Muscle layer of duodenum (tissue), 2 donors: Measurements from ENCODE around the gene ARHGAP19.

Experiments used
- H3K27ac ChIP-seq: one replicate; pipeline ENCODE4 v1.7.0; 2013; ENCODE audit warnings: mild to moderate bottlenecking, low read length
- H3K27me3 ChIP-seq: one replicate; pipeline ENCODE4 v1.7.0; 2013; ENCODE audit warnings: low read depth, mild to moderate bottlenecking, control low read depth, low read length
- H3K36me3 ChIP-seq, 2 donors: one replicate each; pipeline ENCODE4 v1.7.0; 2013; ENCODE audit warnings: low read length in 2 of 2, control low read depth in 1 of 2, mild to moderate bottlenecking in 1 of 2; ENCODE audit not compliant: insufficient read depth in 2 of 2, control insufficient read depth in 1 of 2
- H3K4me1 ChIP-seq, 2 donors: one replicate each; pipeline ENCODE4 v1.7.0; 2013; ENCODE audit warnings: low read length in 2 of 2, mild to moderate bottlenecking in 2 of 2, control low read depth in 1 of 2, moderate library complexity in 1 of 2; ENCODE audit not compliant: insufficient read depth in 2 of 2, control insufficient read depth in 1 of 2
- H3K4me3 ChIP-seq, 2 donors: one replicate each; pipeline ENCODE4 v1.7.0; 2013; ENCODE audit warnings: low read length in 2 of 2, low read depth in 1 of 2, mild to moderate bottlenecking in 1 of 2
- H3K9me3 ChIP-seq, 2 donors: one replicate each; pipeline ENCODE4 v1.7.0; 2013; ENCODE audit warnings: low read length in 2 of 2, control low read depth in 1 of 2, mild to moderate bottlenecking in 1 of 2; ENCODE audit not compliant: control insufficient read depth in 1 of 2
- donor health status: healthy.

The ARHGAP19 gene, protein sequence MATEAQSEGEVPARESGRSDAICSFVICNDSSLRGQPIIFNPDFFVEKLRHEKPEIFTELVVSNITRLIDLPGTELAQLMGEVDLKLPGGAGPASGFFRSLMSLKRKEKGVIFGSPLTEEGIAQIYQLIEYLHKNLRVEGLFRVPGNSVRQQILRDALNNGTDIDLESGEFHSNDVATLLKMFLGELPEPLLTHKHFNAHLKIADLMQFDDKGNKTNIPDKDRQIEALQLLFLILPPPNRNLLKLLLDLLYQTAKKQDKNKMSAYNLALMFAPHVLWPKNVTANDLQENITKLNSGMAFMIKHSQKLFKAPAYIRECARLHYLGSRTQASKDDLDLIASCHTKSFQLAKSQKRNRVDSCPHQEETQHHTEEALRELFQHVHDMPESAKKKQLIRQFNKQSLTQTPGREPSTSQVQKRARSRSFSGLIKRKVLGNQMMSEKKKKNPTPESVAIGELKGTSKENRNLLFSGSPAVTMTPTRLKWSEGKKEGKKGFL

DNA sequence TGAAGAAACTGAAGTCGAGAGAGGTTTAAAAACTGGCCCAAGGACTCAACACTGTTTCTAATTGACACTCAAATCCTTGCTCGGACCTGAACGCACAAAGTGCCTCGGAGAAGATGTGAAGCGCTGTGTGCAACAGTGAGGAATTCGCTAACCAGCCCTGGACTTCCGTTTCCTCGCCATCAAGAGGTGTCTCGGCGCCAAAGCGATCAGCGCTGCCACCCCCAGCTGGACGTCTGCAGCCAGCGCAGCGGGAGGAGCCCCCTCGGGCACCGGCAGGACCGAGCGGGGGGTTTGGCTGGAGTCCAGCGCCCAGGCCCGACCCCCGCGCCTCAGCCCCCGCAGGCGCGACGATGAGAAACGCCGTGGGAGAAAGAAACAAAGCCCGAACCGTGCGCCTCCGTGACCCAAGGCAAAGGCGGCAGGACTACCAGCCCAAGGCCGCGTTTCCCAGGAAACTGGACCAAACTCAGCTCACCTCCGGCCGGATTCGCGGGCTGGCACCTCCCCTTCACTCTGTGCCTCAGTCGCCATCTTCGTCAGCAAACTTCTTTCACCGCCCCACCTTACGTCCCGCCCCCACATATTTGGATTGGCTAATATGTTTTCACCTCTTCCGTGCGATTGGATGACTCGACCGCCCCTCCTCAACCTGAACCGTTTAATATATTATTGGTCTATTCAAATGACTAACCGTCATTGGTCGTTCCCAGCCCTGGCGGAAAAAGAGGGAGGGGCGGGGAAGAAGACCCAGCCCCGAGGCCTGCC lies at the start of gene ARHGAP19:
Gene ARHGAP19 (minus strand): TSS at position 541 of the 765 bp plus-strand sequence. CDS start 10 bp downstream, at position 531.
- H3K36me3 ChIP-seq, result peaks cover 0 to 4% of the 10 kb centered on the region in 2 donors
- H3K4me1 ChIP-seq, result peaks cover 4% of the 10 kb centered on the region in 2 donors
- peak within 1 kb of the TSS; percentile 85 for H3K27ac ChIP-seq
- peak within 1 kb of the TSS; percentile 96 to 99 for H3K4me3 ChIP-seq
- H3K9me3 ChIP-seq, result no peaks in the 10 kb centered on the region
- H3K27me3 ChIP-seq, result no peaks in the 10 kb centered on the region

DNA sequence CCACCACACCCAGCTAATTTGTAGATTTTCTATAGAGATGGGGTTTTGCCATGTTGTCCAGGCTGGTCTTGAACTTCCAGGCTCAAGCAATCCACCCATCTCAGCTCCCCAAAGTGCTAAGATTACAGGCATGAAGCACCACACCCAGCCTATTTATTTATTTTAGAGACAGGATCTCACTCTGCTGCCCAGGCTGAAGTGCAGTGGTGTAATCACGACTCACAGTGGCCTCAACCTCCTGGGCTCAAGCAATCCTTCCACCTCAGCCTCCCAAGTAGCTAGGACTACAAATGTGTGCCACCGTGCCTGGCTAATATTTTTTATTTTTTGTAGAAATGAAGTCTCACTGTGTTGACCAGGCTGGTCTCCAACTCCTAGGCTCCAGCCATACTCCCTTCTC lies 49.0 kb upstream of the ARHGAP19 start:
- Histone ChIP-seq H3K4me3 (no peak overlapping the region), H3K27ac (no peak overlapping the region), H3K9me3 (no peaks in the 10 kb centered on the region), H3K4me1 (peaks cover 0 to 4% of the 10 kb centered on the region in 2 donors), H3K27me3 (no peaks in the 10 kb centered on the region), H3K36me3 (no peaks in the 10 kb centered on the region)

DNA sequence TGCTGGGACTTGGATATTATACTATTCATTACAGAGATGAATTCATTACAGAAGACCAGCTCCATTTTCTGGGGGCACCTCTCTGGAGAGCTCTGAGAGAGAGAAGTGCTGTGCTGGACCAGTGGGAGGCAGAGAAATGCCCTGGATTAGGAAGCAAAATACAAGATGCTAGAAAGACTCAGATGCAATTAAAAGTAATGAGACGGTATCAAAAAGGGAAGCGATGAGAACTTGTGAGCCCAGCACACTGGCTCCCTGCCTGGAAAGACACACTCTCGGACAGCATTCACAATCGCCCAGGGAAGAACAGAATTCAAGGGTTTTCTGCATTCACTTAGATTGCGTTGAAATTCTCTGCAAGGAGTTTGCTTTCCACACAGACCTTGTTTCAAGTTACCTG lies 45.6 kb upstream of the ARHGAP19 start:
- H3K27ac ChIP-seq, result no peak overlapping the region
- no peaks in the 10 kb centered on the region for H3K36me3 ChIP-seq
- H3K27me3 ChIP-seq, result no peaks in the 10 kb centered on the region
- H3K4me3 ChIP-seq, result no peak overlapping the region
- peaks cover 0 to 5% of the 10 kb centered on the region in 2 donors for H3K4me1 ChIP-seq
- no peaks in the 10 kb centered on the region for H3K9me3 ChIP-seq

DNA sequence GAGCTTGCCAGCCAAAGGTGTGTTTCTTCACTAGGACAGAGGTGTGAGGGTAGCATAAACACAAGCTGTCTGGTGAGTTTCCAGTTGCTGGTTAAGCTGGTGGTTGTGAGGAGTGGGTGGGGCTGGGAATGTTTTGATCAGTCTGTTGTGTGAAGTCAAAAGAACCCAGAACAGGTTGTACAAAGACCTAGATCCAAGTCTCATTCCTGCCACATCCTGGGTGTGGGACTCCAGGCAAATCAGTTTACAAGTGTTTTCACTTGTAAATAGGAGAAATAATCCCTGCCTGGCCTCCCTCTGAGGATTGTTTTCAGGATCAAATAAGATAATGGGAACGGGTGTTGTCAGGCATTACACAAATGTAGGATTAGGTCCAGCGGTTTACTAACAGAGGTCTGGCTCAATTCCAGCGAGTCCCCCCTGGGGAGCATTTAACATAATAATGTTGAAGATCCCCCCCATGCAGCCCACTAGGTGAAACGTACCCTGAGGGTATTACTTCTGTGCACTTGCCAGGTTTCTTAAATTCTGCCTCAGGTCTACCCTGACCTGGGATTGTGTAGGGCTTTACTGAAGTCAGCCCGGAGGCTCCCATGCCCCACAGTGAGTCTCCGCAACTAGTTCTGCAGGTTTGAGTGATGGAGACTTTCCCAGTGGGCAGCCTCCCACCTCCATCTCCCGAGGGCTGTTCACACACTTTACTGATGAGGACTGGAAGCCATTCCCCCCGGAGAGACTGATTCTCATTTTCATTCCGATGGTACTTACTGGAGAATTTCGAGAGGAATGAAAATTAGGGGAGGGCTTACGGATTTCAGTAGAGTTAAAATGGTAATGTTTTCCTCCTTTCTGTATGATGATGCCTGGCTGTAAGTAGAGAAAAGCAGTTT lies 44.8 kb upstream of the ARHGAP19 start:
- Histone ChIP-seq H3K36me3 (no peaks in the 10 kb centered on the region), H3K4me1 (peaks cover 5 to 12% of the 10 kb centered on the region in 2 donors), H3K27ac (no peak overlapping the region), H3K9me3 (no peaks in the 10 kb centered on the region), H3K4me3 (no peak overlapping the region), H3K27me3 (no peaks in the 10 kb centered on the region)

DNA sequence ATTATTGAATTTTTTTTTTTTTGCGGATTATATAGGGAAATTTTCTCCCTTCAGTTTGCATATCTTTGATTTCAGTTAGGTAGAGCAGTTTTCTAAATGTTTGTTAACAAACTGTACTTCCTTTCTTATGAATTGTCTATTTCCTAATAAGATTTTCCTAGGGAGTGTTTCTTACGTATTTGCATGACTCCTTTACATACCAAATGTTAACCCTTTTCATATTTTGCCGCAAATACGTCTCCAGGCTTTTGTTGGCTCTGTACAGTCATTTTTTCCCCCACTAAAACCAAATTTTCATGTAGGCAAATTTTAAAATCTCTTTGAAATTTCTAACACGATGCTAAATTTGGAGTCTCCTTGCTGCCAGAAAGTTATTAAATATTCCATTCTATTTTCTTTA lies 44.0 kb upstream of the ARHGAP19 start:
- peaks cover 10 to 19% of the 10 kb centered on the region in 2 donors for H3K4me1 ChIP-seq
- H3K4me3 ChIP-seq, result no peak overlapping the region
- H3K27ac ChIP-seq, result no peak overlapping the region
- H3K27me3 ChIP-seq, result no peaks in the 10 kb centered on the region
- no peaks in the 10 kb centered on the region for H3K9me3 ChIP-seq
- no peaks in the 10 kb centered on the region for H3K36me3 ChIP-seq

DNA sequence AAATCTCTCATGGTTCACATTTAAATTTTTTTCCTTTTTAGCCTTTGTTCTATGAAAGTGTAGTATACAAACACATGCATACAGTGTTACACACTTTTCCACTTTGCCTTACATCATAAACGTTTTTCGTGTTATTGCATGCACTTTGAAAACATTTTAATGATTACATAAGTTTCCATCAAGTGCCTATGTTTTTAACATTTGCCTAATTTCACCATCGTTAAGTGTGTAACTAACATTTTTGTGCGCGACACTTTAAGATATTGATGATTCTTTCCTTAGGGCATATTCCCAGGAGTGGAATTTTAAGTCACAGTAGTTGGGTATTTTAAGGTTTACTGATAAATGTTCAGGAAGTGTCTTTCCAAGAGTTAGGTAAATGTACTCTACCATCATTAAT lies 43.6 kb upstream of the ARHGAP19 start:
- H3K27ac ChIP-seq, result no peak overlapping the region
- no peaks in the 10 kb centered on the region for H3K36me3 ChIP-seq
- no peaks in the 10 kb centered on the region for H3K27me3 ChIP-seq
- H3K4me1 ChIP-seq, result peaks cover 10 to 23% of the 10 kb centered on the region in 2 donors
- no peak overlapping the region for H3K4me3 ChIP-seq
- no peaks in the 10 kb centered on the region for H3K9me3 ChIP-seq

DNA sequence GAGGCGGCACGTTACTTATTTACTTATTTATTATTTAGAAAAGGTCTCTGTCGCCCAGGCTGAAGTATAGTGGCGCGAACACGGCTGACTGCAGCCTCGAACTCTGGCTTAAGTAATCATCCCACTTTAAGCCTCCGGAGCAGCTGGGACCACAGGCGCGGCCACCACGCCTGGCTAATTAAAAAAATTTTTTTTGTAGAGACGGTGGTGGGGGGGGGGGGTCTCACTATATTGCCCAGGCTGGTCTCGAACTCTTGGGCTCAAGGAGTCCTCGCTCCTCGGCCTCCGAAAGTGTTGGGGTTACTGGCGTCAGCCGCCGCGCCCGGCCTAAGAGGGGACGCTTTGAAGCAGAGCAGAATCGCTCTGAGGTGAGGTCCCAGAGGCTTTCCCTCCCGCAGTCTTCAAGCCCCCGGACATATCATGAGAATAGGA lies 42.8 kb upstream of the ARHGAP19 start:
- no peak overlapping the region for H3K27ac ChIP-seq
- no peaks in the 10 kb centered on the region for H3K27me3 ChIP-seq
- peak overlapping the region in 1 of 2 donors; percentile 87 for H3K4me3 ChIP-seq
- H3K9me3 ChIP-seq, result no peaks in the 10 kb centered on the region
- H3K36me3 ChIP-seq, result peaks cover 0 to under 1% of the 10 kb centered on the region in 2 donors
- H3K4me1 ChIP-seq, result peaks cover 10 to 23% of the 10 kb centered on the region in 2 donors

DNA sequence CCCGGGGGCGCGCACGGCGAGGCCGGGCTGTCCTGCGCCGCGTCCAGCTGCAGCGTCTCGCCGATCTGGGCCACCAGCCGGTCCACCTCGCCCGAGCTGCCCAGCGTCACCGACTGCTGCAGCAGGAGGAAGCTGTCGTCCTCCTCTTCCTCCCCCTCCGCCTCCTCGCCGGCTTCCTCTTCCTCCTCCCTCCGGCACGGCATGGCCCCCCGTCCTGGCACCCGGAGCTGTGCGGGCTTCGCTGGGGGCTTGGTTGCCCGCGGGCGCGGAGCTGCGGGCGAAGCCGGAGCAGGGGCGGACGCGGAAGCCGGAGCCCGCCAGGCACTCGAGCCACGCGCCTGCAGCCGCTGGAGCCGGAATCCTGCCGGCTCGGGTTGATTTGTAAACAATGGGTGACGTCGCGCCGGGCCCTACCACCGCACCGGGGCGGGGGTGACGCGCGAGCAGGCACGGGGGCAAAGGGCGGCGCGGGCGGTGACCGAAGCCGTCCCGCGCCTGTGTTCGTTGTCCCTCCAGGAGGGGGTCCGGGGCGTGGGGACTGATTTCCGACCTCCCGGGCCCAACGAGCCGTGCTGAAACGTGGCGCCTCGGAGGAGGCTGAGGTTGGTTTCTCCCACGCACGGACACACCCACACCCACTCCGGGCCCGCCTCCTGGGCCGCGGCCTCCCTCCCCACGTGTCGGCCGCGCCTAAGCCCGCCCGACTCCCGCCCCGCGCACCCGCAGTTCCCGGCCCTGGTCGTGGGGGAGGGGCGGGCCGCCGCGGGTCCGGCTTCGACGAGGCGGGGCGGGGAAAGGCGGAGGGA lies 42.1 kb upstream of the ARHGAP19 start, which contains the start of gene FRAT2:
Gene FRAT2 (minus strand): TSS at position 360 of the 806 bp plus-strand sequence. CDS start 157 bp downstream, at position 203.
- Histone ChIP-seq H3K27ac (peak within 1 kb of the TSS; percentile 96), H3K9me3 (no peaks in the 10 kb centered on the region), H3K36me3 (peaks cover 0 to 4% of the 10 kb centered on the region in 2 donors), H3K27me3 (no peaks in the 10 kb centered on the region), H3K4me3 (peak within 1 kb of the TSS; percentile 87 to 91), H3K4me1 (peaks cover 10 to 23% of the 10 kb centered on the region in 2 donors)

DNA sequence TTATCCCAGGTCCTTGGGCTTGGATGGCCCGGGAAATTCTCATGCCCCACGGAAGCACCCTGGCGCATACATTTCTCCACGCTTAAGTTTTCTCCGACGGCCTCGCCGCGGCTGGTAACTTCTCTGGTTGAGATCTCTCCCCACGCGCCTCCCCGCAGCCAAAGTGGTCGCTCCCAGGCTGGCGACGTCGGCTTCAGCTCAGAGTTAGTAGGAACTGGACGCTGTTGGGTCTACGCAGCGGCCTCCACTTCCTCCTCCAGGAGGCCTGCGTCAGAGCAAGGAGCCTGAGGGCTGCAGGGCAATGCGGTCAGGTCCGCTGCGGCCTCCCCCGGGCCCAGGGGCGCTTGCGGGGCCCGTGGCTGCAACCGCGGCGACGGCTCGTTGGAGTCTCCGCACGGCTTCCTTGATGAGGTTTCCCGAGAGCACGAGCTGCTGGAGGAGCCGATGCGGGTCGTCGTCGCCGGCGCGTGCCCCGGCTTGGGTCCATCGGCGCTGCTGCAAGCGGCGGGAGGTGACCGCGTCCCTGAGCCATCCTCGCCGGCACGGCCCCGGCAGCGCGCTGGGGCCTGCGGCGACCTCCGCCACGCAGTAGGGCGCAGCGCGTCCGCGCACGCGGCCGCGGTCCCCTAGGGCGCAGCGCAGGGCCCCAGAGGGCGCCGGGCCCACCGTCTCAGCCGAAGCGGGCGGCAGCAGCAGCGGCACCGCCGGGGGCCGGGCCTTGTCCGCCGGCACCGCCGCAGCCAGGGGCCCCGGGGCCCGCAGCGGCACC lies 41.3 kb upstream of the ARHGAP19 start:
- Histone ChIP-seq H3K4me1 (peaks cover 10 to 28% of the 10 kb centered on the region in 2 donors), H3K27ac (peak overlapping the region; percentile 96), H3K27me3 (no peaks in the 10 kb centered on the region), H3K4me3 (peak overlapping the region; percentile 87 to 91), H3K36me3 (peaks cover 4 to 6% of the 10 kb centered on the region in 2 donors), H3K9me3 (no peaks in the 10 kb centered on the region)

DNA sequence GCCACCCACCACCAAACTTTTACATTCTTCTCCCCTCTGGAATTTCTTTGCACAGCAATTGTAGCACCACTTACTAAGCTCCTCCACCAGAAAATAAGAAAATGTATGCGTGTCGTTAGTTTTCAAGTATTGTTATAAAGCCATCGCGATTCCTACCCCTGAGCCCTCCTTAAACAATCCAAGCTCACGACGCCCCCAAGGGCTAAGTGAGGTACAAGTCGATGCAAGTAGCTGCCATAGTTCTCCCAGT lies 40.8 kb upstream of the ARHGAP19 start:
- H3K27me3 ChIP-seq, result no peaks in the 10 kb centered on the region
- peak overlapping the region; percentile 96 for H3K27ac ChIP-seq

More for the DNA sequence above, 40.8 kb upstream of the ARHGAP19 start:
- no peaks in the 10 kb centered on the region for H3K9me3 ChIP-seq
- H3K4me1 ChIP-seq, result peaks cover 10 to 28% of the 10 kb centered on the region in 2 donors
- H3K4me3 ChIP-seq, result peak overlapping the region; percentile 87 to 91
- peaks cover 4 to 10% of the 10 kb centered on the region in 2 donors for H3K36me3 ChIP-seq
